ENCODE data around the gene ADNP2.

ADNP2 gene

DNA sequence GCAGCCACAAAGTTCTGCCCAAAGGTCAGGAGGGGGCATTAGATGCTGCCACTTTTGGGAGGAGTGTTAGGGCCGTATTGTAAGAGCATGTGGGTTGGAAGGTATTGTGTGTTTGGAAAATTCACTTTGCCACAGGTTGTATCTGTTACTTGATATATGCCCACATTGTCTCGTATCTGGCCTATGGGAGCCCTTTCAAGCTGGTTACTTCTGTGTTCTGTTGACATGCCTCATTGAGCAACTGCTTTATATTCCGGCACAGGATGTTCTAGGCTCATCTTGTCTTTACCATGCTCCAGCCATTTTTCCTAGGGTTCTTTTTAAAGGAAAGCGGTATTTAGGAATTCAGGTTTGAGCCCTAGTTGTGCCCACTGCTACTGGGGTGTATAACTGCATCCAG, 6.0 kb downstream of the ADNP2 start:
- H3K9me3 Mint-ChIP-seq = no peaks in the 10 kb centered on the region
- ATAC-seq (replicated peaks; ENCODE audit: extremely low read depth, poor library complexity, severe bottlenecking) (no peak), DNase-seq (ENCODE audit: low spot score in 2 of 2) (no peak)
- H3K4me3 Mint-ChIP-seq = no peak overlapping the region
- peaks cover 25% of the 10 kb centered on the region for H3K36me3 Mint-ChIP-seq (ENCODE audit: insufficient read depth)
- H3K27ac Mint-ChIP-seq (ENCODE audit: low read depth) = no peak overlapping the region
- peaks cover 36% of the 10 kb centered on the region for H3K4me1 Mint-ChIP-seq
- no peaks in the 10 kb centered on the region for H3K27me3 Mint-ChIP-seq

GRCh38 chr18:80119111-80119510, 10.0 kb downstream of the ADNP2 start:
- DNase-seq (ENCODE audit: low spot score in 2 of 2) (no peak), ATAC-seq (replicated peaks; ENCODE audit: extremely low read depth, poor library complexity, severe bottlenecking) (no peak)
- Mint-ChIP-seq H3K27ac (ENCODE audit: low read depth) (no peak overlapping the region), H3K4me3 (no peak overlapping the region), H3K27me3 (no peaks in the 10 kb centered on the region), H3K36me3 (ENCODE audit: insufficient read depth) (peaks cover 28% of the 10 kb centered on the region), H3K9me3 (no peaks in the 10 kb centered on the region), H3K4me1 (peaks cover 37% of the 10 kb centered on the region)

DNA sequence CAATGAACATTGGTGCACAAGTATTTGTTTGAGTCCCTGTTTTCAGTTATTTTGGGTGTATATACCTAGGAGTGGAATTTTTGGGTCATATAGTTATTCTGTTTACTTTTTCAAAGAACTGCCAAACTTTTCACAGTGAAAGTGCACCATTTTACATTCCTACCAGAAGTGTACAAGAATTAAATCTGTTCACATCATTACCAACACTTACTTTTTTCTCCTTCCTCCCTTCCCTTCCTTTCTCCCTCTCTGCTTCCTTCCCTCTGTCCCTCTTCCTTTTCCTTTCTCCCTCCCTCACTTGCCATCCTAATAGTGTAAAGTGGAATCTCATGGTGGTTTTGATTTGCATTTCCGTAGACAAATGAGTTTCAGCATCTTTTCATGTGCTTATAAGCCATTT, 11.9 kb downstream of the ADNP2 start:
- Mint-ChIP-seq H3K9me3 (no peaks in the 10 kb centered on the region), H3K27me3 (no peaks in the 10 kb centered on the region), H3K4me3 (no peak overlapping the region), H3K4me1 (peaks cover 31% of the 10 kb centered on the region), H3K27ac (ENCODE audit: low read depth) (no peak overlapping the region), H3K36me3 (ENCODE audit: insufficient read depth) (peaks cover 28% of the 10 kb centered on the region)
- no peak for ATAC-seq (replicated peaks; ENCODE audit: extremely low read depth, poor library complexity, severe bottlenecking)
- no peak for DNase-seq (ENCODE audit: low spot score in 2 of 2)

GRCh38 chr18:80124131-80124530, 15.1 kb downstream of the ADNP2 start:
- DNase-seq (ENCODE audit: low spot score in 2 of 2) (no peak), ATAC-seq (replicated peaks; ENCODE audit: extremely low read depth, poor library complexity, severe bottlenecking) (no peak)
- no peak overlapping the region for H3K27ac Mint-ChIP-seq (ENCODE audit: low read depth)
- peaks cover 19% of the 10 kb centered on the region for H3K36me3 Mint-ChIP-seq (ENCODE audit: insufficient read depth)
- H3K4me3 Mint-ChIP-seq = no peak overlapping the region
- H3K4me1 Mint-ChIP-seq = peaks cover 46% of the 10 kb centered on the region
- no peaks in the 10 kb centered on the region for H3K9me3 Mint-ChIP-seq
- no peaks in the 10 kb centered on the region for H3K27me3 Mint-ChIP-seq

GRCh38 chr18:80126797-80127196, 17.7 kb downstream of the ADNP2 start:
- DNase-seq (ENCODE audit: low spot score in 2 of 2) = no peak
- Mint-ChIP-seq H3K27ac (ENCODE audit: low read depth) (peak overlapping the region; percentile 47), H3K9me3 (no peaks in the 10 kb centered on the region), H3K27me3 (no peaks in the 10 kb centered on the region), H3K4me3 (no peak overlapping the region), H3K4me1 (peaks cover 49% of the 10 kb centered on the region), H3K36me3 (ENCODE audit: insufficient read depth) (peaks cover 11% of the 10 kb centered on the region)
- ATAC-seq (replicated peaks; ENCODE audit: extremely low read depth, poor library complexity, severe bottlenecking) = peak; percentile 60

DNA sequence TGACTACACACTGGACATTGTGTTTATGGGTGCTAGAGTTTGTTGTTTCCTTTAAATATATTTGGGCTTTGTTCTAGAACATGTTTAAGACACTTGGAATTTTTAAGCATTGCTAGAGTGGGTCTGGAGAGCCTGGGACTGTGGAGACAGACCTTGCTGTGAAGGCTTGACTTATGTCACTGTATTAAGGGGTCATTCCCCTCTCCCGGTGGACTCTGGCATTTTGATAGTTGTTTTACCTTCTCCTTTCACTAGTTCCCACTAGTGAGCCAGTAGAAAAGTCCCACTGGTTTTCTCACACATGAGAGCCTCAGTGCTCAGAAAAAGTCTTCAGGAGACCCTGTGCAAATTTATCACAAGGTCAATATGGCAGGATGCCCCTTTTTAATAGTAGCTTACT, 18.6 kb downstream of the ADNP2 start:
- ATAC-seq (replicated peaks; ENCODE audit: extremely low read depth, poor library complexity, severe bottlenecking) = no peak
- no peaks in the 10 kb centered on the region for H3K9me3 Mint-ChIP-seq
- H3K27me3 Mint-ChIP-seq = no peaks in the 10 kb centered on the region
- DNase-seq (ENCODE audit: low spot score in 2 of 2) = no peak
- H3K4me1 Mint-ChIP-seq = peaks cover 46% of the 10 kb centered on the region
- H3K27ac Mint-ChIP-seq (ENCODE audit: low read depth) = no peak overlapping the region
- peaks cover 7% of the 10 kb centered on the region for H3K36me3 Mint-ChIP-seq (ENCODE audit: insufficient read depth)
- H3K4me3 Mint-ChIP-seq = no peak overlapping the region

GRCh38 chr18:80129672-80130367, 20.8 kb downstream of the ADNP2 start:
- Mint-ChIP-seq H3K27ac (ENCODE audit: low read depth) (no peak overlapping the region), H3K4me3 (no peak overlapping the region), H3K9me3 (no peaks in the 10 kb centered on the region), H3K36me3 (ENCODE audit: insufficient read depth) (peaks cover 18% of the 10 kb centered on the region), H3K27me3 (no peaks in the 10 kb centered on the region), H3K4me1 (peaks cover 43% of the 10 kb centered on the region)
- no peak for DNase-seq (ENCODE audit: low spot score in 2 of 2)
- no peak for ATAC-seq (replicated peaks; ENCODE audit: extremely low read depth, poor library complexity, severe bottlenecking)

DNA sequence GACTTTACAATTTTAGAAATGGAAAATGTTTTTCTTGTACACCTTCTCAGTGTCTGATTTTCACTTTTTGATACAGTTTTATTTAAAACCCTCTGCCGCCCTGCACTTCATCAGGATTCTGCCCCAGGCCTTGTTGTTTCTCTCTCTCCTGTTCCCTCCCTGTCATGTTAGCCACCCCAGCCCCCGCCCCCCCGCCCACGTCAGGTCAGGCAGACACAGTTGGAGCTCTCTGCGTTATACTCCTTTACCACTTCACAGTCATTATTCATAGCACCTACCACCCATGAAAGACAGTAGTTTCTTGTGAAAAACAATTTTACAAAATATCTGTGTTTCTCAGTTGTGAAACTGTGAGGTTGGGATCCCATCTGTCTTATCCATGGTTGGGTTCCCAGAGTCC, 21.5 kb downstream of the ADNP2 start:
- Mint-ChIP-seq H3K9me3 (no peaks in the 10 kb centered on the region), H3K4me1 (peaks cover 43% of the 10 kb centered on the region), H3K4me3 (no peak overlapping the region), H3K27me3 (no peaks in the 10 kb centered on the region), H3K27ac (ENCODE audit: low read depth) (no peak overlapping the region), H3K36me3 (ENCODE audit: insufficient read depth) (peaks cover 21% of the 10 kb centered on the region)
- ATAC-seq (replicated peaks; ENCODE audit: extremely low read depth, poor library complexity, severe bottlenecking) (no peak), DNase-seq (ENCODE audit: low spot score in 2 of 2) (no peak)

GRCh38 chr18:80132180-80132812, 23.2 kb downstream of the ADNP2 start:
- Mint-ChIP-seq H3K4me3 (no peak overlapping the region), H3K27me3 (no peaks in the 10 kb centered on the region), H3K4me1 (peaks cover 28% of the 10 kb centered on the region), H3K9me3 (no peaks in the 10 kb centered on the region), H3K27ac (ENCODE audit: low read depth) (no peak overlapping the region), H3K36me3 (ENCODE audit: insufficient read depth) (peaks cover 29% of the 10 kb centered on the region)
- ATAC-seq (replicated peaks; ENCODE audit: extremely low read depth, poor library complexity, severe bottlenecking) (no peak), DNase-seq (ENCODE audit: low spot score in 2 of 2) (no peak)

DNA sequence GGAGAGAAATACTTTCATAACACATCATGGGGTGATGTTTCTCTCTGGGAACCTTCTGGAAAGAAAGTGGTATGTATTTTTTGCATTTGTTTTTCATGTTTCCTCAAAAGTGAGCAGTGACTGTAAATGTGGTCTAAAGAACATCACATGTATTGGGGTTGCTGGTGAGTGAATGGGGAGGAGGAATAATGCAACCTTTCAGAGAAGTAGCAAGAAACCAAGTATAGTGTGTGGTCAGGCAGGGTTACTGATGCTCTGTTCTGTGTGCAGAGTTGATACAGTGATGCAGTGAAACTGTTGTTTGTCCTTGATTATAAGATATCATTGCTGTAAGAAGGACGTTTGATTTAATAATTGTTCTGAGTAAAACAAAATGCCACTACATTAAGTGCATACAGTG, 24.1 kb downstream of the ADNP2 start:
- Mint-ChIP-seq H3K9me3 (no peaks in the 10 kb centered on the region), H3K4me1 (peaks cover 24% of the 10 kb centered on the region), H3K4me3 (no peak overlapping the region), H3K27me3 (no peaks in the 10 kb centered on the region), H3K36me3 (ENCODE audit: insufficient read depth) (peaks cover 35% of the 10 kb centered on the region), H3K27ac (ENCODE audit: low read depth) (no peak overlapping the region)
- no peak for DNase-seq (ENCODE audit: low spot score in 2 of 2)
- no peak for ATAC-seq (replicated peaks; ENCODE audit: extremely low read depth, poor library complexity, severe bottlenecking)

- Mint-ChIP-seq H3K9me3 (no peaks in the 10 kb centered on the region), H3K4me1 (peaks cover 14% of the 10 kb centered on the region), H3K4me3 (no peak overlapping the region), H3K36me3 (ENCODE audit: insufficient read depth) (peaks cover 45% of the 10 kb centered on the region), H3K27ac (ENCODE audit: low read depth) (no peak overlapping the region), H3K27me3 (no peaks in the 10 kb centered on the region)
- DNase-seq (ENCODE audit: low spot score in 2 of 2) (no peak), ATAC-seq (replicated peaks; ENCODE audit: extremely low read depth, poor library complexity, severe bottlenecking) (no peak)
These were observed 26.1 kb downstream of the ADNP2 start for GRCh38 chr18:80135136-80135535.

- H3K27ac Mint-ChIP-seq (ENCODE audit: low read depth) = no peak overlapping the region
- H3K9me3 Mint-ChIP-seq = no peaks in the 10 kb centered on the region
- peaks cover 46% of the 10 kb centered on the region for H3K36me3 Mint-ChIP-seq (ENCODE audit: insufficient read depth)
- H3K4me3 Mint-ChIP-seq = no peak overlapping the region
- ATAC-seq (replicated peaks; ENCODE audit: extremely low read depth, poor library complexity, severe bottlenecking) (no peak), DNase-seq (ENCODE audit: low spot score in 2 of 2) (no peak)
- peaks cover 14% of the 10 kb centered on the region for H3K4me1 Mint-ChIP-seq
- no peaks in the 10 kb centered on the region for H3K27me3 Mint-ChIP-seq
These were observed 27.6 kb downstream of the ADNP2 start for GRCh38 chr18:80136679-80137078.

DNA sequence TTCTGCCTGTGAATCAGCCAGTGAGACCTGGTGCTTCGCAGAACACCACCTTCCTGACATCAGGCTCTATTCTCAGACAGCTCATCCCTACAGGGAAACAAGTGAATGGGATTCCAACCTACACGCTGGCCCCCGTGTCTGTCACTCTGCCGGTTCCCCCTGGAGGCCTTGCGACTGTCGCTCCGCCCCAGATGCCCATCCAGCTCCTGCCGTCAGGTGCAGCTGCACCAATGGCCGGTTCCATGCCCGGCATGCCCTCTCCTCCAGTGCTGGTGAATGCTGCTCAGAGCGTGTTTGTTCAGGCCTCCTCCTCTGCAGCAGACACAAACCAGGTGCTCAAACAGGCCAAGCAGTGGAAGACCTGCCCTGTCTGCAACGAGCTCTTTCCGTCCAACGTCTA, 28.1 kb downstream of the ADNP2 start:
- no peaks in the 10 kb centered on the region for H3K27me3 Mint-ChIP-seq
- DNase-seq (ENCODE audit: low spot score in 2 of 2) (no peak), ATAC-seq (replicated peaks; ENCODE audit: extremely low read depth, poor library complexity, severe bottlenecking) (no peak)
- H3K36me3 Mint-ChIP-seq (ENCODE audit: insufficient read depth) = peaks cover 46% of the 10 kb centered on the region
- H3K9me3 Mint-ChIP-seq = no peaks in the 10 kb centered on the region
- H3K4me1 Mint-ChIP-seq = peaks cover 11% of the 10 kb centered on the region
- H3K4me3 Mint-ChIP-seq = no peak overlapping the region
- no peak overlapping the region for H3K27ac Mint-ChIP-seq (ENCODE audit: low read depth)
